ENCODE results near the gene SMIM1. TPM values are rescaled to one million over a fixed set of nuclear protein-coding genes. Genes with fewer than 3 reads are reported as not detected.
A peak's percentile ranks its signal among the peaks of the same experiment; 100 is the strongest.

SMIM1 gene
- total and polyA plus RNA-seq, 2 experiments from 2014 or later = not detected

DNA sequence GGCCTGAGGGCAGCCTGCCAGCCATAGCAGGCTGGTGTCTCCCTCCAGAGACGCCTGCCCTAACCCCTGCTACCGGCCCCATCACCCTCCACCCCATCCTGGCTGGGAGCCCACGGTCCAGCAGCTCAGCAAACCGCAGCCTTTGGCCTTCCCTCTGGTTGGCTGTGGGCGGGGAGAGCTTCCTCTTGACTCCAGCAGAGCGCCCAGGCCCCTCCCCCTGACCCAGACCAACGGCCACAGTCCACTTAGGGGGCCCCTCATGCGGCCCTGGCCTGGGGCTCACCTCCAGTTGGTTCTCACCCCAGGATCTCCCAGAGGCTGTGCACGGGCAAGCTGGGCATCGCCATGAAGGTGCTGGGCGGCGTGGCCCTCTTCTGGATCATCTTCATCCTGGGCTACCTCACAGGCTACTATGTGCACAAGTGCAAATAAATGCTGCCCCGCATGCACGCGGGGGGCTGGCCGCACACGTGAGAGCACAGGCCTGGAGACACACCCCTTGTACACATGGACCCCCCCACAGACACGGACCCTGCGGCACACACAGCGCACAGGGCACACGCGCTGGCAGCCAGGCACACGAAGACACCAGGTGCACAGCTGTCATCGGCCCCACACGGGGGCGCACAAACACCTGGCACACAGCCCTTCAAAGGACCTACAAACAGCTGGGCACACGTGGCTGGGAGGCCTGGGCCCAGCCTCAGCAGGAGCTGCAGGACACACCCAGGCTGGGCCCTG lies 3.1 kb downstream of the SMIM1 start:
- Histone ChIP-seq H3K27me3 (replicated peaks; ENCODE audit: insufficient read depth) (no peaks in the 10 kb centered on the region), H3K9ac (no peak overlapping the region), H3K9me3 (ENCODE audit: low read depth) (no peaks in the 10 kb centered on the region), H3K36me3 (ENCODE audit: low read depth) (0 out of 2 replicates have a peak, but pooled peaks cover 7% of the 10 kb centered on the region), H3K79me2 (ENCODE audit: insufficient read depth) (no peaks in the 10 kb centered on the region), H3F3A (ENCODE audit: insufficient read depth) (peaks cover 4% of the 10 kb centered on the region; the same call in 1 of the 2 replicates), H3K4me3 (no peak overlapping the region), H3K4me1 (ENCODE audit: insufficient read depth) (no peaks in the 10 kb centered on the region), H3K4me2 (ENCODE audit: unreplicated experiment) (no peak overlapping the region), H2AFZ (no peak overlapping the region), H4K20me1 (ENCODE audit: insufficient read depth) (no peaks in the 10 kb centered on the region), H3K27ac (no peak overlapping the region), H3K9me2 (ENCODE audit: insufficient read depth) (no peaks in the 10 kb centered on the region)
- no peak for TF ChIP-seq EZH2phosphoT487 (IDR thresholded peaks at IDR 0.05; ENCODE audit: insufficient read depth, low read depth)
- TF ChIP-seq EZH2 (IDR thresholded peaks at IDR 0.05; ENCODE audit: insufficient read depth, poor library complexity, severe bottlenecking) = no peak
- peak; percentile 44 for DNase-seq
- 51 to 55% methylated on average over 25 to 26 of the region's 27 CpGs for WGBS, 2 experiments (ENCODE audit: low coverage in 1 of 2, low lambda C conversion rate in 2 of 2, missing lambda C conversion rate in 2 of 2)
- in situ Hi-C loops (cut with MboI) = no loop called here

DNA sequence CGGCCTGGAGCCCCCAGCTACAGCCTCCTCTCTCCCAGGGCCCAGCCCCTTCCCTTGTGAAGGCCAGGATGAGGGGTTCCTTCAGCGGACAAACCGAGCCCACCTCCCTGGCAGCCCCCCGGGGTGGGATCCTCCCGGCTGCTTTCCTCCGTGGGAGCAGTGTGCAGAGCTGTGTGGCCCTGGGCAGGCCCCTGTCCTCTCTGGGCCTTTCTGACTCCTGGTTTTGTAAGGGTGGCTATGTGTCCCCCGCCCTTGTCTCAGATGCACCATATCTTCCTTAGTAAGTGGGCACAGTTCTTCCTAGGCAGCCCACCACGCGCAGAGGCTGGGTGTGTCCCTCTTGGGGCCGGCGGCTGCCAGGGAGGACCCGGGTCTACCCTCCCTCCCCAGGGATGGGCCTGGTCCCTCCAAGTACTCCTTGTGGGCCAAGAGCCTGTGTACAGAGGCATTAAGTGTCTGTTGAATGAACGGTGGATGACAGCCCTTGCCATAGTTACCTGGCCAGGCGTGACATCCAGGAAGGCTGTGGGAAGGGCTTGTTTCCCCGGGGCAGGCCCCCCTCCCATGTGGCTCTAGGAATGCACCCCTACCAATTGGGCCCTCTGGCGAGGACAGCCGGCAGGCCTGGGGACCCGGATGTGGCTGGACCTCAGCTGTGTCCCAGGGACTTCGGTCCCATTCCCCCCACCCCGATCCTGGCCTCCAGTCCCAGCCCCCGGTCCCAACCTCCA lies 3.8 kb downstream of the SMIM1 start:
- Histone ChIP-seq H3K79me2 (ENCODE audit: insufficient read depth) (no peaks in the 10 kb centered on the region), H3K27ac (no peak overlapping the region), H3F3A (ENCODE audit: insufficient read depth) (peaks cover 4% of the 10 kb centered on the region; the same call in 1 of the 2 replicates), H3K4me2 (ENCODE audit: unreplicated experiment) (no peak overlapping the region), H3K4me3 (no peak overlapping the region), H2AFZ (no peak overlapping the region), H3K9me3 (ENCODE audit: low read depth) (no peaks in the 10 kb centered on the region), H3K36me3 (ENCODE audit: low read depth) (peaks cover 13% of the 10 kb centered on the region; the same call in 1 of the 2 replicates), H3K9ac (no peak overlapping the region), H4K20me1 (ENCODE audit: insufficient read depth) (no peaks in the 10 kb centered on the region), H3K27me3 (replicated peaks; ENCODE audit: insufficient read depth) (no peaks in the 10 kb centered on the region), H3K4me1 (ENCODE audit: insufficient read depth) (no peaks in the 10 kb centered on the region), H3K9me2 (ENCODE audit: insufficient read depth) (no peaks in the 10 kb centered on the region)
- no peak for TF ChIP-seq EZH2phosphoT487 (IDR thresholded peaks at IDR 0.05; ENCODE audit: insufficient read depth, low read depth)
- TF ChIP-seq EZH2 (IDR thresholded peaks at IDR 0.05; ENCODE audit: insufficient read depth, poor library complexity, severe bottlenecking) = no peak
- WGBS, 2 experiments (ENCODE audit: low coverage in 1 of 2, low lambda C conversion rate in 2 of 2, missing lambda C conversion rate in 2 of 2) = 56 to 63% methylated on average over 19 to 21 of the region's 21 CpGs
- in situ Hi-C loops (cut with MboI) = no loop called here
- DNase-seq = no peak

DNA sequence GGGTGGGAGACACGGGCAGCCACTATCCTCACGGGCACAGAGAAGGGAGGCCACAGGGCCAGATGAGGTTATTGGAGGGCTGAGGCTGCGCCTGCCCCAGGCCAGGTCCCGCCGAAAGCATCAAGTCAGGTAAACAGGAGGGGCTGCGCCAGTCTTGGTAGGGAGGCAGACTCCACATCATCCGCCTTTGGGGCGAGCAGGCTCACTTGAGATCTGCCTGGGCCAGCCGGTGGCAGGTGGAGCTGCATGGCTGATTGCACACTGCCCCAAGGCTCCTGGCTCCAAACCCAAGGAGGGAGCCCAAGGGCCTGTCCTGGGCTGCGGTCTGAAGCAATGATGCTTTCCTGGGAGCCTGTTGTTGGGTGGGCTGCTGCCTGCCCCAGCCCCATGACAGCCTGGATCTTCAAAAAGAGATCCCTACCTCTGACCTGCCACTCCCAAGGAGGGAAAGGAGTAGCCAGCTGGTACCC lies 4.6 kb downstream of the SMIM1 start:
- H3K9me2 ChIP-seq (ENCODE audit: insufficient read depth) = no peaks in the 10 kb centered on the region
- no peak overlapping the region for H3K4me2 ChIP-seq (ENCODE audit: unreplicated experiment)
- H3K4me3 ChIP-seq = no peak overlapping the region
- H3K27me3 ChIP-seq (replicated peaks; ENCODE audit: insufficient read depth) = no peaks in the 10 kb centered on the region
- H3K9me3 ChIP-seq (ENCODE audit: low read depth) = no peaks in the 10 kb centered on the region
- H3K4me1 ChIP-seq (ENCODE audit: insufficient read depth) = no peaks in the 10 kb centered on the region
- no peak for DNase-seq
- H3K36me3 ChIP-seq (ENCODE audit: low read depth) = peaks cover 18% of the 10 kb centered on the region
- H4K20me1 ChIP-seq (ENCODE audit: insufficient read depth) = no peaks in the 10 kb centered on the region
- no peak overlapping the region for H3K27ac ChIP-seq
- H3K9ac ChIP-seq = no peak overlapping the region
- peaks cover 4% of the 10 kb centered on the region; the same call in 1 of the 2 replicates for H3F3A ChIP-seq (ENCODE audit: insufficient read depth)
- H2AFZ ChIP-seq = no peak overlapping the region
- in situ Hi-C loops (cut with MboI) = no loop called here
- WGBS, 2 experiments (ENCODE audit: low coverage in 1 of 2, low lambda C conversion rate in 2 of 2, missing lambda C conversion rate in 2 of 2) = 93 to 95% methylated on average over 10 of the region's 10 CpGs
- TF ChIP-seq EZH2 (IDR thresholded peaks at IDR 0.05; ENCODE audit: insufficient read depth, poor library complexity, severe bottlenecking) (no peak), EZH2phosphoT487 (IDR thresholded peaks at IDR 0.05; ENCODE audit: insufficient read depth, low read depth) (no peak)
- H3K79me2 ChIP-seq (ENCODE audit: insufficient read depth) = no peaks in the 10 kb centered on the region

DNA sequence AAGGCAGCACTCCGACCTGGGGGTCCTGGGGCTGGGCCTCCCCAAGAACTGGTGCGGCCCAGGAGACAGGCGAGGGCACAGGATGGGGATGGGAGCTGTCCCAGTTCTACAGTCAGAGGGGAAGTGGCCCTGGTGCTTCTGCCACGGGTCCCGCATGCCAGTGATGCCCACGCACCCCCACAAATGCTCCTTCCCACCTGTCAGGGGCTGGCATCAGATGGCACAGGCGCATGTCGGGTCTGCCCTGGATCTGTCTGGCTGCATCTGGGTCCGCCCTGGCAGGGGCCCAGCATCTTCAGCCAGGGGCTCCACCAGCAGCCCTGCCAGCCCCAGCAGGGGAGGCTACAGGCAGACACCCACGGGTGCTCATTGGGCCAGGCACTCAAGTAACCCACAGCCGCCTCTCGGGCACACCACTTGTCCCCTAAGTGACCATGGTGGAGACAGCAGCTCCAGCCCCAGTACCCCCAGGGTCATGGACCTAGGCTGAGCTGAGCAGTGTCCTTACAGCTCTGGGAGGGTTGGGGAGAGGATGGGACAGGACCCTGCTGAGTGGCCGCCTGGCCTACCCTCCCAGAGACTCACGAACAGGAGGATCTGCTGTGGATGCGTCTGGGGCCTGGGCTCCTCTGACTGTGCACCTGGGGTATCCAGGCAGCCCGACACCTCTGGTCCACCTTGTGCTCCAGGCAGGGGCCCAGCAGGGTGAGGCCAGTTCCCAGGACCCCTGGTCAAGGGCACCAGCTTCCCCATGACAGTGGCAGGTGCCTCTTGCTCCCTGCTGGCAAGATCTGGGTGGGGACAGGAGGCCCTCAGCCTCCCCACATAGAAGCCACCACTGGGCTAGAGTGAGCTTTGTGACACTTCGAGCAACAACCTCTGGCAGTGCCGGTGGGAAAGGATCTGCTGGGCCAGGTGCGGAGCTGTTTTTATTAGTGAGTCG lies 5.4 kb downstream of the SMIM1 start:
- in situ Hi-C loops (cut with MboI) = no loop called here
- Histone ChIP-seq H3K4me1 (ENCODE audit: insufficient read depth) (no peaks in the 10 kb centered on the region), H3K27ac (no peak overlapping the region), H3K9me2 (ENCODE audit: insufficient read depth) (no peaks in the 10 kb centered on the region), H3K4me3 (no peak overlapping the region), H3F3A (ENCODE audit: insufficient read depth) (peaks cover 4% of the 10 kb centered on the region; the same call in 1 of the 2 replicates), H2AFZ (no peak overlapping the region), H3K27me3 (replicated peaks; ENCODE audit: insufficient read depth) (no peaks in the 10 kb centered on the region), H3K79me2 (ENCODE audit: insufficient read depth) (no peaks in the 10 kb centered on the region), H4K20me1 (ENCODE audit: insufficient read depth) (no peaks in the 10 kb centered on the region), H3K4me2 (ENCODE audit: unreplicated experiment) (no peak overlapping the region), H3K36me3 (ENCODE audit: low read depth) (peaks cover 18% of the 10 kb centered on the region), H3K9ac (no peak overlapping the region), H3K9me3 (ENCODE audit: low read depth) (no peaks in the 10 kb centered on the region)
- WGBS, 2 experiments (ENCODE audit: low coverage in 1 of 2, low lambda C conversion rate in 2 of 2, missing lambda C conversion rate in 2 of 2) = 87 to 91% methylated on average over 18 to 20 of the region's 20 CpGs
- no peak for TF ChIP-seq EZH2phosphoT487 (IDR thresholded peaks at IDR 0.05; ENCODE audit: insufficient read depth, low read depth)
- TF ChIP-seq EZH2 (IDR thresholded peaks at IDR 0.05; ENCODE audit: insufficient read depth, poor library complexity, severe bottlenecking) = no peak
- no peak for DNase-seq
